Liver (tissue), 9 donors: ENCODE measurements around the gene ZNF687. TPM values are rescaled to one million over a fixed set of nuclear protein-coding genes. Genes with fewer than 3 reads are reported as not detected.

Experiments
- DNase-seq: peaks from one replicate; pipeline ENCODE4 v3.0.0-alpha.2; 2017; ENCODE audit warnings: low spot score
- H3K27ac ChIP-seq, 2 donors: one replicate each; pipeline ENCODE4 v1.7.0; 2013; ENCODE audit warnings: inconsistent platforms in 2 of 2, low read length in 2 of 2, control low read depth in 1 of 2, low read depth in 1 of 2, mild to moderate bottlenecking in 1 of 2
- H3K27me3 ChIP-seq, 4 donors: one replicate each; pipeline versions ENCODE4 v1.6.1 to v1.7.0; 2013; ENCODE audit warnings: low read length in 3 of 4, inconsistent platforms in 1 of 4, mild to moderate bottlenecking in 1 of 4, moderate library complexity in 1 of 4; ENCODE audit not compliant: control insufficient read depth in 4 of 4, insufficient read depth in 4 of 4
- H3K36me3 ChIP-seq, 4 donors: one replicate each; pipeline versions ENCODE4 v1.6.1 to v1.7.0; 2013; ENCODE audit warnings: low read length in 3 of 4, mild to moderate bottlenecking in 3 of 4, low read depth in 1 of 4, moderate library complexity in 1 of 4; ENCODE audit not compliant: control insufficient read depth in 4 of 4, insufficient read depth in 3 of 4
- H3K4me1 ChIP-seq, 4 donors: one replicate each; pipeline versions ENCODE4 v1.6.1 to v1.7.0; 2013; ENCODE audit warnings: low read length in 3 of 4, mild to moderate bottlenecking in 3 of 4, moderate library complexity in 1 of 4; ENCODE audit not compliant: control insufficient read depth in 4 of 4, insufficient read depth in 4 of 4
- H3K4me3 ChIP-seq, 3 donors: one replicate each; pipeline versions ENCODE4 v1.6.1 to v1.7.0; 2013; ENCODE audit warnings: low read length in 3 of 3, control low read depth in 1 of 3, low read depth in 1 of 3, mild to moderate bottlenecking in 1 of 3
- H3K9ac ChIP-seq, 2 donors: one replicate each; pipeline ENCODE4 v1.7.0; 2013; ENCODE audit warnings: low read length in 2 of 2, mild to moderate bottlenecking in 2 of 2, moderate library complexity in 2 of 2, control low read depth in 1 of 2, low read depth in 1 of 2
- H3K9me3 ChIP-seq, 4 donors: one replicate each; pipeline versions ENCODE4 v1.6.1 to v1.7.0; 2013; ENCODE audit warnings: low read length in 3 of 4; ENCODE audit not compliant: control insufficient read depth in 4 of 4
- EGR1 ChIP-seq, 2 donors: IDR thresholded peaks; 2 replicates each; pipeline ENCODE4 v1.6.1; 2016 to 2018; ENCODE audit warnings: antibody characterized with exemption in 2 of 2, low read depth in 2 of 2
- FOXA1 ChIP-seq: IDR thresholded peaks from 2 replicates; pipeline ENCODE4 v1.6.1; 2016; ENCODE audit warnings: antibody characterized with exemption
- FOXA2 ChIP-seq: IDR thresholded peaks from 2 replicates; pipeline ENCODE4 v1.6.1; 2016; ENCODE audit warnings: antibody characterized with exemption
- GABPA ChIP-seq, 2 donors: IDR thresholded peaks in 1 of 2; conservative IDR thresholded peaks in 1 of 2; 2 replicates each; pipeline ENCODE4 v1.6.1; 2016; ENCODE audit warnings: antibody characterized with exemption in 2 of 2, mild to moderate bottlenecking in 1 of 2, moderate library complexity in 1 of 2
- HNF4A ChIP-seq, 2 donors: conservative IDR thresholded peaks; 2 replicates each; pipeline ENCODE4 v1.6.1; 2016; ENCODE audit warnings: antibody characterized with exemption in 2 of 2, mild to moderate bottlenecking in 2 of 2
- HNF4G ChIP-seq: IDR thresholded peaks from 2 replicates; pipeline ENCODE4 v1.6.1; 2016; ENCODE audit warnings: antibody characterized with exemption
- JUND ChIP-seq, 2 donors: IDR thresholded peaks; 2 replicates each; pipeline ENCODE4 v1.6.1; 2016; ENCODE audit warnings: antibody characterized with exemption in 2 of 2
- NR2F2 ChIP-seq: IDR thresholded peaks from 2 replicates; pipeline ENCODE4 v1.6.1; 2016; ENCODE audit warnings: antibody characterized with exemption
- RAD21 ChIP-seq, 2 donors: IDR thresholded peaks; 2 replicates each; pipeline ENCODE4 v1.6.1; 2016; ENCODE audit warnings: antibody characterized with exemption in 2 of 2, mild to moderate bottlenecking in 2 of 2
- RXRA ChIP-seq, 2 donors: IDR thresholded peaks; 2 replicates each; pipeline ENCODE4 v1.6.1; 2017 to 2018; ENCODE audit warnings: antibody characterized with exemption in 2 of 2, mild to moderate bottlenecking in 1 of 2
- SP1 ChIP-seq: IDR thresholded peaks from 2 replicates; pipeline ENCODE4 v1.6.1; 2018; ENCODE audit warnings: antibody characterized with exemption, mild to moderate bottlenecking
- TAF1 ChIP-seq: conservative IDR thresholded peaks from 2 replicates; pipeline ENCODE4 v1.6.1; 2016; ENCODE audit warnings: antibody characterized with exemption, mild to moderate bottlenecking
- YY1 ChIP-seq: IDR thresholded peaks from 2 replicates; pipeline ENCODE4 v1.6.1; 2016; ENCODE audit warnings: antibody characterized with exemption, mild to moderate bottlenecking
- WGBS: extraction: QIAGEN DNeasy Blood & Tissue Kit; methylation state at CpG from one replicate; pipeline ENCODE4 v1.1.7; 2013; 5-methylcytosine and 5-hydroxymethylcytosine counted together
- polyA plus RNA-seq, 2 donors: library from polyadenylated mRNA; stranded (reverse) in 1 of 2; unstranded in 1 of 2; fragments of 200-250 nt in 1 of 2; fragments of >200 nt in 1 of 2; fragmentation: Nextera tagmentation in 1 of 2; extraction: Ambion mirVana in 1 of 2; gene quantifications; one replicate each; pipeline versions ENCODE4 v1.2.1 to v1.2.3, GENCODE V29; 2013 to 2015
- total RNA-seq, 2 donors: library from RNA; depleted of rRNA; stranded (reverse); fragments of >200 nt; gene quantifications; one replicate each; pipeline ENCODE4 v1.2.3, GENCODE V29; 2014
- TF ChIP-seq, protein P1 (sequence below): IDR thresholded peaks from 2 replicates; pipeline ENCODE4 v1.6.1; 2016; ENCODE audit warnings: antibody characterized with exemption
- TF ChIP-seq, protein P2 (sequence below): IDR thresholded peaks from 2 replicates; pipeline ENCODE4 v1.6.1; 2016; ENCODE audit warnings: antibody characterized with exemption, mild to moderate bottlenecking
- TF ChIP-seq, protein P3 (sequence below): IDR thresholded peaks from 2 replicates; pipeline ENCODE4 v1.6.1; 2016; ENCODE audit warnings: antibody characterized with exemption
- TF ChIP-seq, protein P4 (sequence below): fragments of 150-350 bp; IDR thresholded peaks from 2 replicates; pipeline ENCODE4 v1.5.1; 2017; ENCODE audit warnings: improper control_type of control experiment, low read depth, low read length; ENCODE audit not compliant: missing input control
- TF ChIP-seq, protein P5 (sequence below): IDR thresholded peaks from 2 replicates; pipeline ENCODE4 v1.6.1; 2016; ENCODE audit warnings: antibody characterized with exemption
- donor health status: healthy.
- donor health status: healthy.
- donor health status: healthy.
- donor health status: healthy.
- donor health status: healthy.

Gene ZNF687
- total and polyA plus RNA-seq, 4 donors = 2.7 to 9.7 (median 7.9) TPM

DNA sequence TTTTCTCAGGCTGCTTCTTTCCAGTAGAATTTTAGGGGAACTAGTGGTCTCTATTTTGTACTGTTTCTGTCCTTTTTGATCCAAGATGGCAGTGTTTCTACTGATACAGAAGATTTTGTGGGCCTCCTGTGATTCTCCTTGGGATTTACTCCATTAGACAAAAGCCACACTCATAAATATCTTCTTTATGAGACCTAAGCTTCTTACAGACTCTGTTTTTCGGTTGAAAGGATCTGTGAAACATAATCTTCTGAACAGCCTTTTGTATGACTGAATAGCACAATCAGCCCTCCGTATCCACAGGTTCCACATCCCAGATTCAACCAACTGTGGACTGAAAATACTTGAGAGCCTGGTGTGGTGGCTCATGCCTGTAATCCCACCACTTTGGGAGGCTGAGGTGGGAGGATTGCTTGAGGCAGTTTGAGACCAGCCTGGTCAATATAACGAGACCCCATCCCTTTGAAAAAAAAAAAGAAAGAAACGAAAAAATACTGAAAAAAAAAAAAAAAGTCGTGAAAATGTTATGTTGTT, 38.3 kb upstream of the ZNF687 start:
- H3K36me3 ChIP-seq = peaks cover 29 to 83% (median 64%) of the 10 kb centered on the region in 4 donors
- no peaks in the 10 kb centered on the region for H3K27me3 ChIP-seq
- TF ChIP-seq, protein P1, sequence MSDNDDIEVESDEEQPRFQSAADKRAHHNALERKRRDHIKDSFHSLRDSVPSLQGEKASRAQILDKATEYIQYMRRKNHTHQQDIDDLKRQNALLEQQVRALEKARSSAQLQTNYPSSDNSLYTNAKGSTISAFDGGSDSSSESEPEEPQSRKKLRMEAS = no peak
- no peak for TF ChIP-seq RAD21 (IDR thresholded peaks at IDR 0.05)
- TF ChIP-seq, protein P2, sequence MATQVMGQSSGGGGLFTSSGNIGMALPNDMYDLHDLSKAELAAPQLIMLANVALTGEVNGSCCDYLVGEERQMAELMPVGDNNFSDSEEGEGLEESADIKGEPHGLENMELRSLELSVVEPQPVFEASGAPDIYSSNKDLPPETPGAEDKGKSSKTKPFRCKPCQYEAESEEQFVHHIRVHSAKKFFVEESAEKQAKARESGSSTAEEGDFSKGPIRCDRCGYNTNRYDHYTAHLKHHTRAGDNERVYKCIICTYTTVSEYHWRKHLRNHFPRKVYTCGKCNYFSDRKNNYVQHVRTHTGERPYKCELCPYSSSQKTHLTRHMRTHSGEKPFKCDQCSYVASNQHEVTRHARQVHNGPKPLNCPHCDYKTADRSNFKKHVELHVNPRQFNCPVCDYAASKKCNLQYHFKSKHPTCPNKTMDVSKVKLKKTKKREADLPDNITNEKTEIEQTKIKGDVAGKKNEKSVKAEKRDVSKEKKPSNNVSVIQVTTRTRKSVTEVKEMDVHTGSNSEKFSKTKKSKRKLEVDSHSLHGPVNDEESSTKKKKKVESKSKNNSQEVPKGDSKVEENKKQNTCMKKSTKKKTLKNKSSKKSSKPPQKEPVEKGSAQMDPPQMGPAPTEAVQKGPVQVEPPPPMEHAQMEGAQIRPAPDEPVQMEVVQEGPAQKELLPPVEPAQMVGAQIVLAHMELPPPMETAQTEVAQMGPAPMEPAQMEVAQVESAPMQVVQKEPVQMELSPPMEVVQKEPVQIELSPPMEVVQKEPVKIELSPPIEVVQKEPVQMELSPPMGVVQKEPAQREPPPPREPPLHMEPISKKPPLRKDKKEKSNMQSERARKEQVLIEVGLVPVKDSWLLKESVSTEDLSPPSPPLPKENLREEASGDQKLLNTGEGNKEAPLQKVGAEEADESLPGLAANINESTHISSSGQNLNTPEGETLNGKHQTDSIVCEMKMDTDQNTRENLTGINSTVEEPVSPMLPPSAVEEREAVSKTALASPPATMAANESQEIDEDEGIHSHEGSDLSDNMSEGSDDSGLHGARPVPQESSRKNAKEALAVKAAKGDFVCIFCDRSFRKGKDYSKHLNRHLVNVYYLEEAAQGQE = no peak
- TF ChIP-seq TAF1 = no peak
- TF ChIP-seq NR2F2 = no peak
- TF ChIP-seq, protein P3, sequence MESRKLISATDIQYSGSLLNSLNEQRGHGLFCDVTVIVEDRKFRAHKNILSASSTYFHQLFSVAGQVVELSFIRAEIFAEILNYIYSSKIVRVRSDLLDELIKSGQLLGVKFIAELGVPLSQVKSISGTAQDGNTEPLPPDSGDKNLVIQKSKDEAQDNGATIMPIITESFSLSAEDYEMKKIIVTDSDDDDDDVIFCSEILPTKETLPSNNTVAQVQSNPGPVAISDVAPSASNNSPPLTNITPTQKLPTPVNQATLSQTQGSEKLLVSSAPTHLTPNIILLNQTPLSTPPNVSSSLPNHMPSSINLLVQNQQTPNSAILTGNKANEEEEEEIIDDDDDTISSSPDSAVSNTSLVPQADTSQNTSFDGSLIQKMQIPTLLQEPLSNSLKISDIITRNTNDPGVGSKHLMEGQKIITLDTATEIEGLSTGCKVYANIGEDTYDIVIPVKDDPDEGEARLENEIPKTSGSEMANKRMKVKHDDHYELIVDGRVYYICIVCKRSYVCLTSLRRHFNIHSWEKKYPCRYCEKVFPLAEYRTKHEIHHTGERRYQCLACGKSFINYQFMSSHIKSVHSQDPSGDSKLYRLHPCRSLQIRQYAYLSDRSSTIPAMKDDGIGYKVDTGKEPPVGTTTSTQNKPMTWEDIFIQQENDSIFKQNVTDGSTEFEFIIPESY = no peak
- TF ChIP-seq, protein P4, sequence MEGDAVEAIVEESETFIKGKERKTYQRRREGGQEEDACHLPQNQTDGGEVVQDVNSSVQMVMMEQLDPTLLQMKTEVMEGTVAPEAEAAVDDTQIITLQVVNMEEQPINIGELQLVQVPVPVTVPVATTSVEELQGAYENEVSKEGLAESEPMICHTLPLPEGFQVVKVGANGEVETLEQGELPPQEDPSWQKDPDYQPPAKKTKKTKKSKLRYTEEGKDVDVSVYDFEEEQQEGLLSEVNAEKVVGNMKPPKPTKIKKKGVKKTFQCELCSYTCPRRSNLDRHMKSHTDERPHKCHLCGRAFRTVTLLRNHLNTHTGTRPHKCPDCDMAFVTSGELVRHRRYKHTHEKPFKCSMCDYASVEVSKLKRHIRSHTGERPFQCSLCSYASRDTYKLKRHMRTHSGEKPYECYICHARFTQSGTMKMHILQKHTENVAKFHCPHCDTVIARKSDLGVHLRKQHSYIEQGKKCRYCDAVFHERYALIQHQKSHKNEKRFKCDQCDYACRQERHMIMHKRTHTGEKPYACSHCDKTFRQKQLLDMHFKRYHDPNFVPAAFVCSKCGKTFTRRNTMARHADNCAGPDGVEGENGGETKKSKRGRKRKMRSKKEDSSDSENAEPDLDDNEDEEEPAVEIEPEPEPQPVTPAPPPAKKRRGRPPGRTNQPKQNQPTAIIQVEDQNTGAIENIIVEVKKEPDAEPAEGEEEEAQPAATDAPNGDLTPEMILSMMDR = no peak
- TF ChIP-seq RXRA (IDR thresholded peaks at IDR 0.05) = no peak
- no peak for TF ChIP-seq HNF4G
- TF ChIP-seq FOXA1 = no peak
- no peak for TF ChIP-seq YY1
- TF ChIP-seq GABPA (IDR thresholded peaks at IDR 0.05 in 1 of 2, conservative IDR thresholded peaks at IDR 0.05 in 1 of 2) = no peak
- no peak for TF ChIP-seq HNF4A (conservative IDR thresholded peaks at IDR 0.05)
- no peak for TF ChIP-seq JUND (IDR thresholded peaks at IDR 0.05)
- no peak for TF ChIP-seq EGR1 (IDR thresholded peaks at IDR 0.05; ENCODE audit: low read depth in 2 of 2)
- TF ChIP-seq SP1 = no peak
- TF ChIP-seq FOXA2 = no peak
- TF ChIP-seq, protein P5, sequence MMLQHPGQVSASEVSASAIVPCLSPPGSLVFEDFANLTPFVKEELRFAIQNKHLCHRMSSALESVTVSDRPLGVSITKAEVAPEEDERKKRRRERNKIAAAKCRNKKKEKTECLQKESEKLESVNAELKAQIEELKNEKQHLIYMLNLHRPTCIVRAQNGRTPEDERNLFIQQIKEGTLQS = no peak
- no peaks in the 10 kb centered on the region for H3K4me1 ChIP-seq
- 88% methylated on average over 5 of the region's 5 CpGs for WGBS
- DNase-seq = no peak
- H3K9me3 ChIP-seq = no peaks in the 10 kb centered on the region
- H3K27ac ChIP-seq = no peak overlapping the region
- H3K9ac ChIP-seq = no peak overlapping the region
- no peak overlapping the region for H3K4me3 ChIP-seq
